Measurements from ENCODE around the gene KRT86.

- TF ChIP-seq POLR2A (IDR thresholded peaks at IDR 0.05): no peak
- TF ChIP-seq CTCF (IDR thresholded peaks at IDR 0.05): no peak
Measured at GRCh38 chr12:52238207-52238840, 36.1 kb upstream of the KRT86 start.
